MM.1S (cell line): Measurements from ENCODE around the gene OLFM2.

Experiments
- DNase-seq: peaks from one replicate; pipeline ENCODE4 v3.0.0-alpha.2; 2015
- H2AFZ ChIP-seq: fragments of 300-600 bp; sonication (generic); 2 replicates; pipeline ENCODE4 v1.6.0; 2016; ENCODE audit warnings: antibody characterized with exemption, low read length
- H3F3A ChIP-seq: fragments of 300-600 bp; sonication (generic); 2 replicates; pipeline ENCODE4 v1.6.1; 2016; ENCODE audit warnings: mild to moderate bottlenecking, antibody characterized with exemption, low read length, moderate library complexity, mixed read lengths; ENCODE audit not compliant: insufficient read depth
- H3K27ac ChIP-seq: fragments of 300-600 bp; sonication (generic); 2 replicates; pipeline ENCODE4 v1.5.1; 2016; ENCODE audit warnings: mild to moderate bottlenecking, low read length
- H3K27me3 ChIP-seq: fragments of 300-600 bp; sonication (generic); replicated peaks from 2 replicates; pipeline ENCODE4 v1.6.0; 2016; ENCODE audit warnings: low read length; ENCODE audit not compliant: insufficient read depth
- H3K36me3 ChIP-seq: fragments of 300-600 bp; sonication (generic); replicated peaks from 2 replicates; pipeline ENCODE4 v1.6.1; 2016; ENCODE audit warnings: mild to moderate bottlenecking, low read length, mixed read lengths; ENCODE audit not compliant: insufficient read depth
- H3K4me1 ChIP-seq: fragments of 300-600 bp; sonication (generic); 2 replicates; pipeline ENCODE4 v1.6.1; 2016; ENCODE audit warnings: low read length, mixed read lengths
- H3K4me2 ChIP-seq: fragments of 300-600 bp; sonication (generic); 2 replicates; pipeline ENCODE4 v1.6.0; 2016; ENCODE audit warnings: low read depth, low read length
- H3K4me3 ChIP-seq: fragments of 300-600 bp; sonication (generic); 2 replicates; pipeline ENCODE4 v1.5.1; 2016; ENCODE audit warnings: low read length, mixed read lengths
- H3K79me2 ChIP-seq: fragments of 300-600 bp; sonication (generic); 2 replicates; pipeline ENCODE4 v1.6.1; 2016; ENCODE audit warnings: mixed run types, low read length, mixed read lengths
- H3K9ac ChIP-seq: fragments of 300-600 bp; sonication (generic); 2 replicates; pipeline ENCODE4 v1.6.1; 2016; ENCODE audit warnings: low read length, mixed read lengths
- H3K9me2 ChIP-seq: fragments of 300-600 bp; sonication (generic); replicated peaks from 2 replicates; pipeline ENCODE4 v1.6.1; 2016; ENCODE audit warnings: mild to moderate bottlenecking, low read length, mixed read lengths; ENCODE audit not compliant: insufficient read depth
- H3K9me3 ChIP-seq: fragments of 300-600 bp; sonication (generic); replicated peaks from 2 replicates; pipeline ENCODE4 v1.6.1; 2016; ENCODE audit warnings: mild to moderate bottlenecking, low read length, mixed read lengths; ENCODE audit not compliant: insufficient read depth
- H4K20me1 ChIP-seq: fragments of 300-600 bp; sonication (generic); 2 replicates; pipeline ENCODE4 v1.6.1; 2016; ENCODE audit warnings: mild to moderate bottlenecking, low read length, moderate library complexity, mixed read lengths; ENCODE audit not compliant: insufficient read depth
- EZH2 ChIP-seq: fragments of 300-600 bp; sonication (generic); optimal IDR thresholded peaks from 2 replicates; pipeline ENCODE3; 2017; ENCODE audit warnings: low read depth, mild to moderate bottlenecking, antibody characterized with exemption, low read length, mixed read lengths
- EZH2phosphoT487 ChIP-seq: fragments of 300-600 bp; sonication (generic); IDR thresholded peaks from 2 replicates; pipeline ENCODE4 v1.6.1; 2018; ENCODE audit warnings: antibody characterized with exemption, low read length
- TF ChIP-seq, protein P1 (sequence below): fragments of 300-600 bp; sonication (generic); IDR thresholded peaks from 2 replicates; pipeline ENCODE4 v1.5.1; 2016; ENCODE audit warnings: antibody characterized with exemption, low read length, mixed read lengths

The OLFM2 gene

GRCh38 chr19:9872618-9873242, 63.6 kb downstream of the OLFM2 start:
- no peaks in the 10 kb centered on the region for H3K27me3 ChIP-seq
- no peaks in the 10 kb centered on the region for H3K9me2 ChIP-seq
- no peak overlapping the region for H3K9ac ChIP-seq

GRCh38 chr19:9871626-9872338, 64.5 kb downstream of the OLFM2 start:
- no peak overlapping the region for H3K9ac ChIP-seq
- 0 out of 2 replicates have a peak, but pooled peaks cover 3% of the 10 kb centered on the region for H3F3A ChIP-seq
- H3K9me2 ChIP-seq = no peaks in the 10 kb centered on the region
- no peaks in the 10 kb centered on the region for H3K27me3 ChIP-seq
- no peaks in the 10 kb centered on the region for H3K79me2 ChIP-seq
- TF ChIP-seq, protein P1, sequence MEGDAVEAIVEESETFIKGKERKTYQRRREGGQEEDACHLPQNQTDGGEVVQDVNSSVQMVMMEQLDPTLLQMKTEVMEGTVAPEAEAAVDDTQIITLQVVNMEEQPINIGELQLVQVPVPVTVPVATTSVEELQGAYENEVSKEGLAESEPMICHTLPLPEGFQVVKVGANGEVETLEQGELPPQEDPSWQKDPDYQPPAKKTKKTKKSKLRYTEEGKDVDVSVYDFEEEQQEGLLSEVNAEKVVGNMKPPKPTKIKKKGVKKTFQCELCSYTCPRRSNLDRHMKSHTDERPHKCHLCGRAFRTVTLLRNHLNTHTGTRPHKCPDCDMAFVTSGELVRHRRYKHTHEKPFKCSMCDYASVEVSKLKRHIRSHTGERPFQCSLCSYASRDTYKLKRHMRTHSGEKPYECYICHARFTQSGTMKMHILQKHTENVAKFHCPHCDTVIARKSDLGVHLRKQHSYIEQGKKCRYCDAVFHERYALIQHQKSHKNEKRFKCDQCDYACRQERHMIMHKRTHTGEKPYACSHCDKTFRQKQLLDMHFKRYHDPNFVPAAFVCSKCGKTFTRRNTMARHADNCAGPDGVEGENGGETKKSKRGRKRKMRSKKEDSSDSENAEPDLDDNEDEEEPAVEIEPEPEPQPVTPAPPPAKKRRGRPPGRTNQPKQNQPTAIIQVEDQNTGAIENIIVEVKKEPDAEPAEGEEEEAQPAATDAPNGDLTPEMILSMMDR = no peak
- TF ChIP-seq EZH2phosphoT487 (no peak), EZH2 (no peak)
- no peaks in the 10 kb centered on the region for H4K20me1 ChIP-seq
- H3K36me3 ChIP-seq = no peaks in the 10 kb centered on the region
- H3K4me3 ChIP-seq = no peak overlapping the region
- H3K9me3 ChIP-seq = no peaks in the 10 kb centered on the region
- H3K4me2 ChIP-seq = no peak overlapping the region
- no peak overlapping the region for H2AFZ ChIP-seq
- no peak for DNase-seq
- H3K27ac ChIP-seq = no peak overlapping the region
- peaks cover 18% of the 10 kb centered on the region for H3K4me1 ChIP-seq

More at GRCh38 chr19:9872618-9873242, 63.6 kb downstream of the OLFM2 start:
- H2AFZ ChIP-seq = no peak overlapping the region
- no peak overlapping the region for H3K4me2 ChIP-seq
- no peak for TF ChIP-seq EZH2
- TF ChIP-seq, protein P1 = no peak
- no peak for TF ChIP-seq EZH2phosphoT487
- no peaks in the 10 kb centered on the region for H4K20me1 ChIP-seq
- H3K9me3 ChIP-seq = no peaks in the 10 kb centered on the region
- no peaks in the 10 kb centered on the region for H3K79me2 ChIP-seq
- no peaks in the 10 kb centered on the region for H3K36me3 ChIP-seq
- H3F3A ChIP-seq = 0 out of 2 replicates have a peak, but pooled peaks cover 3% of the 10 kb centered on the region
- no peak overlapping the region for H3K4me3 ChIP-seq
- DNase-seq = no peak
- H3K27ac ChIP-seq = no peak overlapping the region
- H3K4me1 ChIP-seq = peaks cover 16% of the 10 kb centered on the region

DNA sequence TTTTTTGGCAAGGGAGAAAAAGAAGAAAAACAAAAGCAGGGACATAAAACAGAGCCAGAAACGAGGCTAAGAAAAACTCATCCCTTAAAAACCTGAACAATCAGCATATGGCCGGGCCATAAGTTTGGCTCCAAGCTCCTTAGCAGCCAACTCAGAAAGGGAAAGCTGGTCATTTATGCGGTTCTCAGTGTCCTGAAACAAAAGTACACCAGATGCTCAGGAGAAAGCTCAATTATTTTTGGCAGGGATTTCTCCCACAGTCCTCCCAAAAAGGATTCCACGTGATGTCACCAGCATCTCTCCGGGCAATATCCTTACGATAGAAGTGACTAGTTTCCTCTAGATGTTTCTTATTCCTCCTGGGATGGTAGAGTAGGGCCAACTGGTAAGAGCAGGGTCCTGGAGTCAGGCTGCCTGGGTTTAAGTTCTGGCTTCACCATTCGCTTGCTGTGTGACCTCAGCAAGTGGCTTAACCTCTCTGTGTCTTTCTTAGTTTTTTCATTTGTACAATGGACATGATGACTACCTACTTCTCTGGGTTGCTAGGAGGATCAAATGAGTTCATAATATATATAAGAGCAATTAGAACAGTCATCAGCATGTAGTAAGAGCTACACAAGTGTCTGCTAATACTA, 67.2 kb downstream of the OLFM2 start:
- Histone ChIP-seq H3K9me3 (no peaks in the 10 kb centered on the region), H3K4me2 (no peak overlapping the region)
- TF ChIP-seq EZH2phosphoT487 (no peak), EZH2 (no peak)
- TF ChIP-seq, protein P1 = no peak

More for the DNA sequence above, 67.2 kb downstream of the OLFM2 start:
- Histone ChIP-seq H3F3A (peaks cover 5% of the 10 kb centered on the region; the same call in 1 of the 2 replicates), H3K9ac (no peak overlapping the region), H2AFZ (no peak overlapping the region), H3K27me3 (no peaks in the 10 kb centered on the region), H3K27ac (no peak overlapping the region), H4K20me1 (no peaks in the 10 kb centered on the region), H3K4me1 (peaks cover 13% of the 10 kb centered on the region), H3K4me3 (no peak overlapping the region), H3K36me3 (no peaks in the 10 kb centered on the region), H3K79me2 (no peaks in the 10 kb centered on the region), H3K9me2 (no peaks in the 10 kb centered on the region)
- DNase-seq = no peak
